Cerebellar cortex (tissue), 1 donor: ENCODE measurements around the gene ELMO1.

Source experiments
- DNase-seq: peaks from one replicate; pipeline ENCODE4 v3.0.0-alpha.2; 2015; ENCODE audit warnings: low spot score

The ELMO1 gene

GRCh38 chr7:37448636-37449361 is at the start of gene ELMO1:
ELMO1 (minus strand) TSS chr7:37448864; CDS start chr7:37342690, 106,174 bp downstream.
- DNase-seq = peak; percentile 33

DNA sequence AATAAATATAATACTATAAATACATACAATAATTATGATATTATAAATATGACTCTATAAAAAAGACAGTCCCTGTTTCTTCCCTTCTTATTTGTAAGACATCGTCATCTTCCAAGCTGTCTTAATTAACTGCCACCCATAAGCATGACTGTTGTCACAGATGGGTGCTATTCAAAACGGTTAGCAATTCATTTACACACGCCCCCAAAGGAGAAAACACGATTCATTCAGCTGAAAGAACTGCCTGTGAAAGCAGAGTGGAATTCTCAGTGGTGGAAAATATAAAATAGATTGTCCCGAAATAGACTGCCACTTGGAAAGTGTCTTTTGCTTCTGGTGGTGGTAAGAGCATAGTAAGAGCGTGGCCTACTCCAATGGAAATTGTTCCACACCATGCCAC is 48.9 kb upstream of the ELMO1 start:
- no peak for DNase-seq

GRCh38 chr7:37495574-37496184 is 47.0 kb upstream of the ELMO1 start:
- peak; percentile 15 for DNase-seq

DNA sequence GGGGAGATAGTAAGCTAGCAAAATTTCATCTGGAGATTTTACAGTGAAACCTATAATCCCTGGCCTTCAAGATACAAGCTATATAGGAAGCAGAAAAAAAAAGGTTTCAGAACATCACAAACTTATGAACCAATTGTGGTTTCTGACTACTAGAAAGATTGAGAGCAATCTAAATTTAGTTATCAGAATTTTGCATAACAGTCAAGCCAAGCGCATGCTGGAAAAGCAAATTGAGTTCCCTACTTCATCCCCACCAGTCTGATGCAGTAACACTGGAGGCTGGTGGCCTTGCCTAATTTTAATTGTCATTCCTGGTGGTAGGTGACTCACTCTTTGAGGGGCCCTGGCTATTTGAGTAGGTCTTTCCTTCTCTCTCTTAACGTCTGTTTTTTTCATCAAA is 46.3 kb upstream of the ELMO1 start:
- no peak for DNase-seq

- no peak for DNase-seq
These were observed 45.1 kb upstream of the ELMO1 start for GRCh38 chr7:37493810-37494209.

- no peak for DNase-seq
These were observed 44.5 kb upstream of the ELMO1 start for GRCh38 chr7:37493123-37493522.

GRCh38 chr7:37491919-37492694 is 43.4 kb upstream of the ELMO1 start:
- DNase-seq = no peak

DNA sequence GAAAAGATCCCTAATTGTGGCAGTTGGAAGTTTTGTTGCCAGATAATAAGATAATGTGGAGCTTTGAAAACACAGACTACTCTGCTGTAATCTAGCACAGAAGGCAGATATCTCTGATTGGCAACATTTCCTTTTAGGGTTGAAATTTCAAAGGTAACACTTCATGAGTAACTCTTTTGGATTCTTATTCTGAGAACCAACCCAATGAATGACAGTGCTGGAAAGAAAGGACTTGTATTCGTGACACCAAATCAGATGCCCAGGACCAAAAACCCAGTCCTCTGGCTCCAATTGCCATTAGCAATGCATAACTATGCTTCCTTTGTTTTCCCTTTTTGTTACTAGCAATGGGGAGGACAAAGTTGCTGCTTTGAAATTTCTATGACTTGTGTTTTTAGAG is 41.0 kb upstream of the ELMO1 start:
- DNase-seq = no peak

GRCh38 chr7:37488163-37488764 is 39.6 kb upstream of the ELMO1 start:
- no peak for DNase-seq

GRCh38 chr7:37484426-37485073 is 35.9 kb upstream of the ELMO1 start:
- DNase-seq = no peak

DNA sequence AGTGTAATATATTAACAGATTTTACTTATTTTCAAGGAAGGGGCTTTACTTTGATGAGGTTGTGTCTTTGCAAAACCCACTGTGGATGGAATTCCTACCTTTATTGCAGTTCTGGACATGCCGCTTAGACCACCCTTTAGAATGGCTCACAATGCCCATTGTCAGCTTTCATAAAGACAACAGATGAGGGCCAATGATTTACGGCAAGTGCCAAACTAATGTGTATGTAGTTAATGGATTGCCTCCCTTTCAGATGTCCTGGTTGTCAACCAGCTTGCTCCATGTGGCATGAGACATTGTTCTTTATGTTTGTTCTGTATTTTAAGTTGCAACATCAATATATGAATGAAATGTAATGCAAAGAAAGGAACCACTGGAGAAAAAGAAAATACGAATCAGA is 35.0 kb upstream of the ELMO1 start:
- DNase-seq = no peak

GRCh38 chr7:37482953-37483352 is 34.3 kb upstream of the ELMO1 start:
- no peak for DNase-seq

- DNase-seq = no peak
These were observed 33.8 kb upstream of the ELMO1 start for GRCh38 chr7:37482505-37482904.

GRCh38 chr7:37481722-37482288 is 33.1 kb upstream of the ELMO1 start:
- DNase-seq = no peak

DNA sequence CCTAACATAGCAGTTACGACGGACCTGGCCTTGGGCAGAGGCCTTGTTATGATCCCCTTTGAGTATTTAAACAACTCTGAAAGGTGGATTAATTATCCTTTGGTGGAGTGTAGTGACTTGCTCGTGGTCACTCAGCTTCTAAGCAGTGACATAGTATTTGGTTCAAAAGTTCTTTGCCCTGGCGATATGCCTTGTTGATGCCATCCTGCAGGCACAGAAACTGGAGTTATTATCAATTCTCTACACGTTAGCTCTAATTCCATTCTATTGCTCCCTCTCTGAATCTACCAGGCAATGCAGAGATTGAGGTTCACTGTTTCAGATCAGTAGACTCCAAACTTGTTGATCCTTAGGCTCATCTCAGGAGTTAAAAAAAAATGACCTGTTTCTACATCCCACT is 32.5 kb upstream of the ELMO1 start:
- DNase-seq = no peak

DNA sequence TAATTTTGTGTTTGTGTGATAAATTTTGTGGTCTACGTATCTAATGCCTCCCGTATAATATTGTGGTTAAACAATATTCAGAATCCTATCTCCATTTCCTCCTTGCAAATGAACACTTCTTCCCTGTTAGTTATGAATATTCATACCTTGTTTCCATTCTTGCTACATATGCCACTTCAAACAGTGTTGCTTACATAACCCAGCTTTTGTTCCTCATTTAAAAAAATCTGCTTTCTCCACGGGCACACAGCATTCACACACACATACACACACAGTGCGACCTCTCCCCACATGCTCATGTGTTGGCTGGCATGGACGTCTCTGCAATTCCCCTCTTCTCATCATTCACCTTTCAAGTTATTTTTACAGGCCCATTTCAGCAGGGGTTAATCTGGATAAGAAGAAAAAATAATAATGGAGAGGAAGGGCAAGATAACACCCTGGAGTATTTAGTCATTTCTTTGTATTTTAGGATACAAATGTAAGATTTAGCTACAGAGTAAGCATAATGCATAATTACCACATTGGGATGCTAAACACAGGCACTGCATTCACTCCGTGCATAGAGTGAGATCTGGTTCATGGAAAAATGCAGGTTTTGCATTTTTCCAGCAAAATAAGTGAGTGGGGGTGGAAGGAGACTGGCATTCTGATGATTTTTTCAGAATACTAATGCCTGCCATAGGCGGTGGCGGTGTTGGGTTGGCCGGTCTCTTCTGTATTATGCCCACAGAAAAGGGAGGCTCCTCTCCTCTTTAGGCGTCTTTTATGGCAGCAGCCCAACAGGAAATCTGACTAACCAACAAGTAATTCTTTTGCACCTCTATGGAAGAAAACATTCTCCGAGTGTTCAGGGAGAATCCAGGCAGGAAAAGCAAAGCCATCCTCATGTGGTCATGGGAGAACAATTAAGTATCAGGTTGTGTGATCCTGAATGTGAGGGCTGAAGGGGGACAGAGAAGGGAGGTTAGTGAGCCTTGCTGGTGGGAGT is 31.7 kb upstream of the ELMO1 start:
- DNase-seq = no peak

DNA sequence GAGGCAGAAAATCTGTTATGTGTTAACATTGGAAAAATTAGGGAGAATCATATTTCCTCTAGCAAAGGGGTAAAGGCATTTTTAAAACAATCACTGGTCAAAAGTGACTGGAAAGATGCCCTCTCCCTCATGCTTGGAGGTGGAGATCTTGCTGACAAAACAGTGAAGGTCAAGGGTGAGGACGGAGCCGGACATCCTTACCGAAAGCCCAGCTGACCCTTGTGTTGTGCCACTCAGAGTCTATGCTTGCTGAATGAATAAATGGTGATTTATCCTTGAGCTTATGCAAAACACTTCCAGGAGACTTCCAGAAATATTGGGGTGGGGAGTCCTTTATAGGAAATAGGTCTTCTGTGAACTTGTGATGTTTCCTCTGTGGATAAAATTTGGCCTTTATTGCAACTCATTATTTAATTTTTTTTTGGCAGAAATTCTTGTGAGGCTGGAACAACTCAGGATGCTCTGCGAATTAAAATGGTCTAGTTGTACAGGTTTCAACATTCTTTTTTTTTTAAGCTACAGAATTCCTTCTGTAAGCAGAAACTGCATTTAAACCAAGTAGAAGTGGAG is 28.3 kb upstream of the ELMO1 start:
- no peak for DNase-seq

DNA sequence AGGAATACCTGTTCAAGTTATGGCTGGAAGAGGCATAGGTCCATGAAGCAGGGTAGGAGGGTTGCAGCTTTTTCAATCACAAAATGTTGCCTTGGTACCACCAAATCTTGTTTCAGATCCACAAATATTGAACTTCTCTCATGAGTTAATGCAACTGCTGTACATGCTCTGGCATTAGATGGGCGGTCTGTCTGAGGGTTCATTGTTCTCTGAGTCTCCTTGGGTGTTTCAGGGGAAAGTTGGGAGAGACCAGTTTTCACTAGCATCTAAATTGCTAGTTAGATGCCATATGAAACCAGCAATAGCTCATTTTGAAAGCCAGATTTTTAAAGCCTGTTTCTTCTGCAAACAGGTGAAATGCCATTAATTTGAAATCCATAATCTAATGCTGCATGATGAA is 27.8 kb upstream of the ELMO1 start:
- DNase-seq = no peak

GRCh38 chr7:37475646-37476045 is 27.0 kb upstream of the ELMO1 start:
- no peak for DNase-seq

DNA sequence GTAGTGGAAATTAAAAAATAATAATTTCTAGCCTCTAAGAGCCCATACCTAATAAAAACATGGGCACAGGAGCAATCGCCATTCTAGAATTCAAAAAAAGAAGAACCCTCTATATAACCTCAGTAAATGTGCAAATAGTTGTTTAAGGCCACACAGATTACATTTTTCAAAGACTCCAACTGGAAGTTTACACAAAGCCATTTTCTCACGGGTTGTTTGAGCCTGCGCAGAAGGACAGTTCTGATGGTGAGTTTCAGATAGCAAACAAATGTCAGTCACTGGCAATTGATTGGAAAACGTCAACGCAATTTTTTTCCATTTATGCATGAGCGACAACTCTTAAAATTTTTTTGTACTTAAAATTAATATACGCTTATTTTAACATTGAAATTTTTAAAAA is 23.0 kb upstream of the ELMO1 start:
- no peak for DNase-seq
